ENCODE data around the gene HAGHL. TPM values are rescaled to one million over a fixed set of nuclear protein-coding genes. Genes with fewer than 3 reads are reported as not detected.

Gene HAGHL
- total RNA-seq, 1 donor from 2014 or later = 17.7 TPM

- no peaks in the 10 kb centered on the region for H3K36me3 ChIP-seq (ENCODE audit: control insufficient read depth, insufficient read depth, low read length)
- no peak overlapping the region for H3K4me3 ChIP-seq (ENCODE audit: low read depth, low read length)
- no peak for DNase-seq (ENCODE audit: low read depth)
- H3K27me3 ChIP-seq (ENCODE audit: control insufficient read depth, insufficient read depth, low read length) = peaks cover 47% of the 10 kb centered on the region
- TF ChIP-seq CTCF (IDR thresholded peaks at IDR 0.05; ENCODE audit: insufficient read depth, low read length, poor library complexity, severe bottlenecking) = no peak
These were observed 32.6 kb upstream of the HAGHL start for GRCh38 chr16:694187-694862.

- DNase-seq (ENCODE audit: low read depth) = no peak
- no peak for TF ChIP-seq CTCF (IDR thresholded peaks at IDR 0.05; ENCODE audit: insufficient read depth, low read length, poor library complexity, severe bottlenecking)
- H3K27me3 ChIP-seq (ENCODE audit: control insufficient read depth, insufficient read depth, low read length) = peaks cover 53% of the 10 kb centered on the region
- no peaks in the 10 kb centered on the region for H3K36me3 ChIP-seq (ENCODE audit: control insufficient read depth, insufficient read depth, low read length)
- no peak overlapping the region for H3K4me3 ChIP-seq (ENCODE audit: low read depth, low read length)
These were observed 32.0 kb upstream of the HAGHL start for GRCh38 chr16:694863-695354.

- H3K27me3 ChIP-seq (ENCODE audit: control insufficient read depth, insufficient read depth, low read length) = peaks cover 59% of the 10 kb centered on the region
- no peak overlapping the region for H3K4me3 ChIP-seq (ENCODE audit: low read depth, low read length)
- no peak for TF ChIP-seq CTCF (IDR thresholded peaks at IDR 0.05; ENCODE audit: insufficient read depth, low read length, poor library complexity, severe bottlenecking)
- no peaks in the 10 kb centered on the region for H3K36me3 ChIP-seq (ENCODE audit: control insufficient read depth, insufficient read depth, low read length)
- no peak for DNase-seq (ENCODE audit: low read depth)
These were observed 31.4 kb upstream of the HAGHL start for GRCh38 chr16:695355-696089.

- DNase-seq (ENCODE audit: low read depth) = no peak
- Histone ChIP-seq H3K4me3 (ENCODE audit: low read depth, low read length) (no peak overlapping the region), H3K36me3 (ENCODE audit: control insufficient read depth, insufficient read depth, low read length) (no peaks in the 10 kb centered on the region), H3K27me3 (ENCODE audit: control insufficient read depth, insufficient read depth, low read length) (peaks cover 80% of the 10 kb centered on the region)
- no peak for TF ChIP-seq CTCF (IDR thresholded peaks at IDR 0.05; ENCODE audit: insufficient read depth, low read length, poor library complexity, severe bottlenecking)
These were observed 27.8 kb upstream of the HAGHL start for GRCh38 chr16:698911-699671.

GRCh38 chr16:700684-701584 lies 26.0 kb upstream of the HAGHL start:
- no peak for DNase-seq (ENCODE audit: low read depth)
- H3K36me3 ChIP-seq (ENCODE audit: control insufficient read depth, insufficient read depth, low read length) = no peaks in the 10 kb centered on the region
- no peak overlapping the region for H3K4me3 ChIP-seq (ENCODE audit: low read depth, low read length)
- peaks cover 76% of the 10 kb centered on the region for H3K27me3 ChIP-seq (ENCODE audit: control insufficient read depth, insufficient read depth, low read length)
- no peak for TF ChIP-seq CTCF (IDR thresholded peaks at IDR 0.05; ENCODE audit: insufficient read depth, low read length, poor library complexity, severe bottlenecking)
